MM.1S (cell line): ENCODE measurements around the gene SSBP3.

Experiments
- DNase-seq: peaks from one replicate; pipeline ENCODE4 v3.0.0-alpha.2; 2015
- H2AFZ ChIP-seq: fragments of 300-600 bp; sonication (generic); 2 replicates; pipeline ENCODE4 v1.6.0; 2016; ENCODE audit warnings: antibody characterized with exemption, low read length
- H3F3A ChIP-seq: fragments of 300-600 bp; sonication (generic); 2 replicates; pipeline ENCODE4 v1.6.1; 2016; ENCODE audit warnings: mild to moderate bottlenecking, antibody characterized with exemption, low read length, moderate library complexity, mixed read lengths; ENCODE audit not compliant: insufficient read depth
- H3K27ac ChIP-seq: fragments of 300-600 bp; sonication (generic); 2 replicates; pipeline ENCODE4 v1.5.1; 2016; ENCODE audit warnings: mild to moderate bottlenecking, low read length
- H3K27me3 ChIP-seq: fragments of 300-600 bp; sonication (generic); replicated peaks from 2 replicates; pipeline ENCODE4 v1.6.0; 2016; ENCODE audit warnings: low read length; ENCODE audit not compliant: insufficient read depth
- H3K36me3 ChIP-seq: fragments of 300-600 bp; sonication (generic); replicated peaks from 2 replicates; pipeline ENCODE4 v1.6.1; 2016; ENCODE audit warnings: mild to moderate bottlenecking, low read length, mixed read lengths; ENCODE audit not compliant: insufficient read depth
- H3K4me1 ChIP-seq: fragments of 300-600 bp; sonication (generic); 2 replicates; pipeline ENCODE4 v1.6.1; 2016; ENCODE audit warnings: low read length, mixed read lengths
- H3K4me2 ChIP-seq: fragments of 300-600 bp; sonication (generic); 2 replicates; pipeline ENCODE4 v1.6.0; 2016; ENCODE audit warnings: low read depth, low read length
- H3K4me3 ChIP-seq: fragments of 300-600 bp; sonication (generic); 2 replicates; pipeline ENCODE4 v1.5.1; 2016; ENCODE audit warnings: low read length, mixed read lengths
- H3K79me2 ChIP-seq: fragments of 300-600 bp; sonication (generic); 2 replicates; pipeline ENCODE4 v1.6.1; 2016; ENCODE audit warnings: mixed run types, low read length, mixed read lengths
- H3K9ac ChIP-seq: fragments of 300-600 bp; sonication (generic); 2 replicates; pipeline ENCODE4 v1.6.1; 2016; ENCODE audit warnings: low read length, mixed read lengths
- H3K9me2 ChIP-seq: fragments of 300-600 bp; sonication (generic); replicated peaks from 2 replicates; pipeline ENCODE4 v1.6.1; 2016; ENCODE audit warnings: mild to moderate bottlenecking, low read length, mixed read lengths; ENCODE audit not compliant: insufficient read depth
- H3K9me3 ChIP-seq: fragments of 300-600 bp; sonication (generic); replicated peaks from 2 replicates; pipeline ENCODE4 v1.6.1; 2016; ENCODE audit warnings: mild to moderate bottlenecking, low read length, mixed read lengths; ENCODE audit not compliant: insufficient read depth
- H4K20me1 ChIP-seq: fragments of 300-600 bp; sonication (generic); 2 replicates; pipeline ENCODE4 v1.6.1; 2016; ENCODE audit warnings: mild to moderate bottlenecking, low read length, moderate library complexity, mixed read lengths; ENCODE audit not compliant: insufficient read depth
- EZH2 ChIP-seq: fragments of 300-600 bp; sonication (generic); optimal IDR thresholded peaks from 2 replicates; pipeline ENCODE3; 2017; ENCODE audit warnings: low read depth, mild to moderate bottlenecking, antibody characterized with exemption, low read length, mixed read lengths
- EZH2phosphoT487 ChIP-seq: fragments of 300-600 bp; sonication (generic); IDR thresholded peaks from 2 replicates; pipeline ENCODE4 v1.6.1; 2018; ENCODE audit warnings: antibody characterized with exemption, low read length
- TF ChIP-seq, protein P1 (sequence below): fragments of 300-600 bp; sonication (generic); IDR thresholded peaks from 2 replicates; pipeline ENCODE4 v1.5.1; 2016; ENCODE audit warnings: antibody characterized with exemption, low read length, mixed read lengths

Gene SSBP3

GRCh38 chr1:54219688-54220003 is 186.5 kb downstream of the SSBP3 start:
- TF ChIP-seq EZH2 (no peak), EZH2phosphoT487 (no peak)
- TF ChIP-seq, protein P1, sequence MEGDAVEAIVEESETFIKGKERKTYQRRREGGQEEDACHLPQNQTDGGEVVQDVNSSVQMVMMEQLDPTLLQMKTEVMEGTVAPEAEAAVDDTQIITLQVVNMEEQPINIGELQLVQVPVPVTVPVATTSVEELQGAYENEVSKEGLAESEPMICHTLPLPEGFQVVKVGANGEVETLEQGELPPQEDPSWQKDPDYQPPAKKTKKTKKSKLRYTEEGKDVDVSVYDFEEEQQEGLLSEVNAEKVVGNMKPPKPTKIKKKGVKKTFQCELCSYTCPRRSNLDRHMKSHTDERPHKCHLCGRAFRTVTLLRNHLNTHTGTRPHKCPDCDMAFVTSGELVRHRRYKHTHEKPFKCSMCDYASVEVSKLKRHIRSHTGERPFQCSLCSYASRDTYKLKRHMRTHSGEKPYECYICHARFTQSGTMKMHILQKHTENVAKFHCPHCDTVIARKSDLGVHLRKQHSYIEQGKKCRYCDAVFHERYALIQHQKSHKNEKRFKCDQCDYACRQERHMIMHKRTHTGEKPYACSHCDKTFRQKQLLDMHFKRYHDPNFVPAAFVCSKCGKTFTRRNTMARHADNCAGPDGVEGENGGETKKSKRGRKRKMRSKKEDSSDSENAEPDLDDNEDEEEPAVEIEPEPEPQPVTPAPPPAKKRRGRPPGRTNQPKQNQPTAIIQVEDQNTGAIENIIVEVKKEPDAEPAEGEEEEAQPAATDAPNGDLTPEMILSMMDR = no peak
- H4K20me1 ChIP-seq = no peaks in the 10 kb centered on the region
- peaks cover 17% of the 10 kb centered on the region for H3K36me3 ChIP-seq
- no peaks in the 10 kb centered on the region for H3K27me3 ChIP-seq
- no peaks in the 10 kb centered on the region for H3K9me3 ChIP-seq
- no peak overlapping the region for H3K4me2 ChIP-seq
- no peaks in the 10 kb centered on the region for H3K9me2 ChIP-seq
- H3K4me1 ChIP-seq = no peaks in the 10 kb centered on the region
- H3K4me3 ChIP-seq = no peak overlapping the region
- H2AFZ ChIP-seq = no peak overlapping the region
- DNase-seq = no peak
- H3K27ac ChIP-seq = no peak overlapping the region
- no peaks in the 10 kb centered on the region for H3F3A ChIP-seq
- no peaks in the 10 kb centered on the region for H3K79me2 ChIP-seq
- H3K9ac ChIP-seq = no peak overlapping the region

GRCh38 chr1:54218883-54219687 is 187.1 kb downstream of the SSBP3 start:
- Histone ChIP-seq H3K9me2 (no peaks in the 10 kb centered on the region), H3F3A (no peaks in the 10 kb centered on the region), H2AFZ (no peak overlapping the region), H3K9ac (no peak overlapping the region), H3K27ac (no peak overlapping the region), H3K27me3 (no peaks in the 10 kb centered on the region), H3K4me3 (no peak overlapping the region), H3K4me2 (no peak overlapping the region), H3K36me3 (peaks cover 21% of the 10 kb centered on the region), H4K20me1 (no peaks in the 10 kb centered on the region), H3K79me2 (no peaks in the 10 kb centered on the region), H3K4me1 (no peaks in the 10 kb centered on the region), H3K9me3 (no peaks in the 10 kb centered on the region)
- TF ChIP-seq, protein P1 = no peak
- TF ChIP-seq EZH2 (no peak), EZH2phosphoT487 (no peak)
- DNase-seq = no peak

GRCh38 chr1:54215523-54215922 is 190.7 kb downstream of the SSBP3 start:
- DNase-seq = no peak
- Histone ChIP-seq H3K27ac (no peak overlapping the region), H3K9ac (no peak overlapping the region), H3K36me3 (peaks cover 25% of the 10 kb centered on the region), H3K9me2 (no peaks in the 10 kb centered on the region), H2AFZ (no peak overlapping the region), H3K27me3 (no peaks in the 10 kb centered on the region), H3K4me2 (no peak overlapping the region), H4K20me1 (no peaks in the 10 kb centered on the region), H3F3A (no peaks in the 10 kb centered on the region), H3K4me1 (no peaks in the 10 kb centered on the region), H3K9me3 (no peaks in the 10 kb centered on the region), H3K79me2 (no peaks in the 10 kb centered on the region; the same call in 1 of the 2 replicates), H3K4me3 (no peak overlapping the region)
- TF ChIP-seq, protein P1 = no peak
- TF ChIP-seq EZH2phosphoT487 (no peak), EZH2 (no peak)
